AG04450 (cell line): Measurements from ENCODE around the gene OLFM1. TPM values are rescaled to one million over a fixed set of nuclear protein-coding genes. Genes with fewer than 3 reads are reported as not detected.

Source experiments
- CTCF ChIA-PET: fragments of 300-600, 350-600 bp; formaldehyde crosslinking; extraction: SDS; loops from one replicate; lab custom pipeline; 2022; ENCODE audit warnings: antibody characterized with exemption, inconsistent platforms; lab: Charles Lee
- POLR2A ChIA-PET: fragments of 350-600 bp; formaldehyde crosslinking; extraction: SDS; loops from one replicate; lab custom pipeline; 2021; ENCODE audit warnings: antibody characterized with exemption, inconsistent platforms; lab: Yijun Ruan, JAX
- DNase-seq: peaks from one replicate; pipeline ENCODE4 v3.0.0-alpha.2; 2011; ENCODE audit warnings: low read depth, low spot score
- H3K27ac ChIP-seq: one replicate; pipeline ENCODE4 v1.5.1; 2012; ENCODE audit warnings: low read depth, low read length, control low read depth
- H3K27me3 ChIP-seq: one replicate; pipeline ENCODE4 v1.6.0; 2012; ENCODE audit warnings: low read length; ENCODE audit not compliant: control insufficient read depth, insufficient read depth
- H3K4me3 ChIP-seq: 2 replicates; pipeline ENCODE4 v1.5.1; 2011; ENCODE audit warnings: mild to moderate bottlenecking, low read depth, low read length, control low read depth
- H3K9me3 ChIP-seq: 2 replicates; pipeline ENCODE4 v1.5.1; 2012; ENCODE audit warnings: low read length; ENCODE audit not compliant: control insufficient read depth, insufficient read depth
- polyA plus RNA-seq: library from polyadenylated mRNA; depleted of rRNA; stranded (reverse); fragments of >200 nt; gene quantifications from 2 replicates; pipeline ENCODE4 v1.2.3, GENCODE V29; 2011
- TF ChIP-seq, protein P1 (sequence below): IDR thresholded peaks from 2 replicates; pipeline ENCODE4 v1.5.1; 2011; ENCODE audit warnings: low read depth, low read length, control low read depth, inconsistent platforms

The OLFM1 gene
- polyA plus RNA-seq, 1 experiment, result 0.16 TPM

DNA sequence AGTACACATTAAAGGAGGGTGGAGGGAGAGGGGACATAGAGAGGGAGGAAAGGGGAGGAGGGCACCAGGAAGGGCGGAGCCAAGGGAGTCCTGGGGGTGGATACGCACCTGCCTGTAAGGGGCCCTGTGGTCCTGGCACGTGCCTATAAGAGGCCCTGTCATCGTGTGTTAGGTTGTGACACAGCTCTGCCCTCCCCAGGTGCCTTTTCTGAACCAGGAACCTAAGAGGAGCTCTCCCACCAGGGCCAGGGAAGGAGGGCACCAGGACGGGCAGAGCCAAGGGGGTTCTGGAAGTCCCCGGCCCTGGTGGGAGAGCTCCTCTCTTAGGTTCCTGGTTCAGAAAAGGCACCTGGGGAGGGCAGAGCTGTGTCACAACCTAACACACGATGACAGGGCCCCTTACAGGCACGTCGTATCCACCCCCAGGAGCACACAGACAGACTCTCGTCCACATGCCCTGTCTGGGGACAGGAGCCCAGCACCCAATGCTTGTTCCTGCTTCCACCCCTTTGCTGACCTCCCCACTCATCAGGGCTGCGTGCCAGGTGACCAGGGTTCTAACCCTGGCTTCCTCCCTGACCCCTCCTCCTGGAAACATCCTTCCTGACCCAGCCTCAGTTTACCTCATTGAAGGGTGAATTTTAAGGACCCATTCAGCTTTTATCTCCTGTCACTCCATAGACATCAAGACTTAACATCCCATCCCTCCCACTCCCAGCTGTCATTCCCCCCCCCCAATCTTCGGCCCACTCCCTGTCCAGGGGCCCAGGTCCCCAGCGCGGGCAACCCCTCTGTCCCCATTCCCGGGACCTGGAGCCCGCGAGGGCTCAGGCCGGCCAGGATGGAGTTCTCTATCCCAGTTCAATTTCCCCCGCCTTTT lies 12.9 kb upstream of the OLFM1 start:
- POLR2A ChIA-PET, result no interaction called here
- Histone ChIP-seq H3K27ac (no peak overlapping the region), H3K27me3 (peaks cover 12% of the 10 kb centered on the region), H3K4me3 (no peak overlapping the region), H3K9me3 (no peaks in the 10 kb centered on the region)
- no peak for DNase-seq
- CTCF ChIA-PET, result no interaction called here
- TF ChIP-seq, protein P1, sequence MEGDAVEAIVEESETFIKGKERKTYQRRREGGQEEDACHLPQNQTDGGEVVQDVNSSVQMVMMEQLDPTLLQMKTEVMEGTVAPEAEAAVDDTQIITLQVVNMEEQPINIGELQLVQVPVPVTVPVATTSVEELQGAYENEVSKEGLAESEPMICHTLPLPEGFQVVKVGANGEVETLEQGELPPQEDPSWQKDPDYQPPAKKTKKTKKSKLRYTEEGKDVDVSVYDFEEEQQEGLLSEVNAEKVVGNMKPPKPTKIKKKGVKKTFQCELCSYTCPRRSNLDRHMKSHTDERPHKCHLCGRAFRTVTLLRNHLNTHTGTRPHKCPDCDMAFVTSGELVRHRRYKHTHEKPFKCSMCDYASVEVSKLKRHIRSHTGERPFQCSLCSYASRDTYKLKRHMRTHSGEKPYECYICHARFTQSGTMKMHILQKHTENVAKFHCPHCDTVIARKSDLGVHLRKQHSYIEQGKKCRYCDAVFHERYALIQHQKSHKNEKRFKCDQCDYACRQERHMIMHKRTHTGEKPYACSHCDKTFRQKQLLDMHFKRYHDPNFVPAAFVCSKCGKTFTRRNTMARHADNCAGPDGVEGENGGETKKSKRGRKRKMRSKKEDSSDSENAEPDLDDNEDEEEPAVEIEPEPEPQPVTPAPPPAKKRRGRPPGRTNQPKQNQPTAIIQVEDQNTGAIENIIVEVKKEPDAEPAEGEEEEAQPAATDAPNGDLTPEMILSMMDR, result no peak

DNA sequence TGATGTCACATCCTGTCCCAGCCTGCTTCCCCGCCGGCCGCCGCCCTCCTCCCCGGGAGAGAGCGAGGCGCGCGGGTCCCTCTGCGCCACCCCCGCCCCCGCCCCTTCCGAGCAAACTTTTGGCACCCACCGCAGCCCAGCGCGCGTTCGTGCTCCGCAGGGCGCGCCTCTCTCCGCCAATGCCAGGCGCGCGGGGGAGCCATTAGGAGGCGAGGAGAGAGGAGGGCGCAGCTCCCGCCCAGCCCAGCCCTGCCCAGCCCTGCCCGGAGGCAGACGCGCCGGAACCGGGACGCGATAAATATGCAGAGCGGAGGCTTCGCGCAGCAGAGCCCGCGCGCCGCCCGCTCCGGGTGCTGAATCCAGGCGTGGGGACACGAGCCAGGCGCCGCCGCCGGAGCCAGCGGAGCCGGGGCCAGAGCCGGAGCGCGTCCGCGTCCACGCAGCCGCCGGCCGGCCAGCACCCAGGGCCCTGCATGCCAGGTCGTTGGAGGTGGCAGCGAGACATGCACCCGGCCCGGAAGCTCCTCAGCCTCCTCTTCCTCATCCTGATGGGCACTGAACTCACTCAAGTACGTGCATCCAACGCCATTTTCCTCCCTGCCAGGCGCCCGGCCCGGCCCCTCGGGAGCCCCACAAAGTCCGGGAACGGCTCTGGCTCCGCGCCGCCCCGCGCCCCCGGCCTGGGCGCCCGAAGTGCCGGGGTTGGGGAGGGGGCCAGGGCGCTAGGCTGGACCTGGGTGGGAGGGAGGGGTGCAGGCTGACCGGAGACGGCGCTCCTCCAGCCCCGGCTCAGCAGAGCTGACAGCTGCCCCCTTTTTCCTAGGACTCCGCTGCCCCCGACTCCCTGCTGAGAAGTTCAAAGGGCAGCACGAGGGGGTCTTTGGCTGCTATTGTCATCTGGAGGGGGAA lies 12.0 kb upstream of the OLFM1 start:
- Histone ChIP-seq H3K27me3 (peaks cover 12% of the 10 kb centered on the region), H3K27ac (no peak overlapping the region), H3K9me3 (no peaks in the 10 kb centered on the region), H3K4me3 (no peak overlapping the region)
- TF ChIP-seq, protein P1, result no peak
- ChIA-PET POLR2A (no interaction called here), CTCF (no interaction called here)
- no peak for DNase-seq

DNA sequence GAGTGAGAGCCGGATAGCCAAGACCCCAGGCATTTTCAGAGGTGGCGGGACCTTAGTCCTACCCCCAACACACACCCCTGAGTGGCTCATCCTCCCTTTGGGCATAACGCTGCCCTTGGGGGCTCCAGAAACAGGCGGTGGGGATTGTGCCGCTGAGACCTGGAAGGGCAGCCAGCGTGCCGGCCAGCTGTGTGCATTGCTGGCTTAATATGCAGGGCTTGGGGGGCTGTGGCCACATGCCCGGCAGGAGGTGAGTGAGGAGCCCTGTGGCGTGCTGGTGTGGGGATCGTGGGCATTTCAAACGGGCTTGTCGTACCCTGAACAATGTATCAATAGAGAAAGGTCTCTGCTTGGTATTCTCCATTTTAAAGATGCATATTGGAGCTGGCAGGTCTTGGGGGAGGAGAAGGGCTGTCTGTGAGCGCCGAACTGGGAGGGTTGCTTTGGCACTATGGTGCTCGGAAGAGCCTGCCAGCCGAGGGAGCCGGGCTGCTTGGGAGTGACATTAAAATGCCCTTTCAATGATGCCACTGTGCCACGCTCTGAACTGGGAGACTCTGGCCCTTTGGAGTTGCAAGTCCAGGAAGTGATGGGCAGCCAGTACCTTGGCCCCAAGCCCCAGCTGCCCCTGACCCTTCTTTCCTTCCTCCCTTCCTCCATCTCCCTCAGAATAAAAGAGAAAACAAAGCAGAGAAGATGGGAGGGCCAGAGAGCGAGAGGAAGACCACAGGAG lies 11.2 kb upstream of the OLFM1 start:
- H3K4me3 ChIP-seq, result no peak overlapping the region
- DNase-seq, result no peak
- H3K27ac ChIP-seq, result no peak overlapping the region
- no peaks in the 10 kb centered on the region for H3K9me3 ChIP-seq
- H3K27me3 ChIP-seq, result peaks cover 15% of the 10 kb centered on the region
- TF ChIP-seq, protein P1, result no peak
- ChIA-PET POLR2A (no interaction called here), CTCF (no interaction called here)

- H3K27me3 ChIP-seq, result peaks cover 17% of the 10 kb centered on the region
- TF ChIP-seq, protein P1, result no peak
- H3K9me3 ChIP-seq, result no peaks in the 10 kb centered on the region
- H3K27ac ChIP-seq, result no peak overlapping the region
- ChIA-PET CTCF (no interaction called here), POLR2A (no interaction called here)
- no peak for DNase-seq
- H3K4me3 ChIP-seq, result no peak overlapping the region
These were observed 10.5 kb upstream of the OLFM1 start for GRCh38 chr9:135076876-135077430.
